ENCODE measurements around the gene MLN.

Gene MLN

GRCh38 chr6:33813990-33814985 is 10.5 kb upstream of the MLN start:
- DNase-seq, result no peak

- DNase-seq, result no peak
Observed at GRCh38 chr6:33813246-33813904, 9.6 kb upstream of the MLN start.

GRCh38 chr6:33812669-33813068 is 8.9 kb upstream of the MLN start:
- no peak for DNase-seq

- no peak for DNase-seq
Observed at GRCh38 chr6:33809594-33809993, 5.8 kb upstream of the MLN start.

GRCh38 chr6:33808641-33809180 is 4.9 kb upstream of the MLN start:
- DNase-seq, result no peak

GRCh38 chr6:33807606-33808005 is 3.8 kb upstream of the MLN start:
- DNase-seq, result no peak

GRCh38 chr6:33806841-33807240 is 3.0 kb upstream of the MLN start:
- no peak for DNase-seq

- no peak for DNase-seq
Observed at GRCh38 chr6:33802186-33802958, 1.4 kb downstream of the MLN start.

- no peak for DNase-seq
Observed at GRCh38 chr6:33801611-33802010, 2.2 kb downstream of the MLN start.

GRCh38 chr6:33800248-33800969 is 3.4 kb downstream of the MLN start:
- no peak for DNase-seq

- DNase-seq, result no peak
Observed at GRCh38 chr6:33799454-33800113, 4.2 kb downstream of the MLN start.

- no peak for DNase-seq
Observed at GRCh38 chr6:33798343-33798848, 5.4 kb downstream of the MLN start.

- no peak for DNase-seq
Observed at GRCh38 chr6:33797626-33798342, 6.0 kb downstream of the MLN start.

- no peak for DNase-seq
Observed at GRCh38 chr6:33794910-33795623, 8.7 kb downstream of the MLN start.

GRCh38 chr6:33792981-33793380 is 10.8 kb downstream of the MLN start:
- DNase-seq, result no peak

GRCh38 chr6:33791620-33792019 is 12.2 kb downstream of the MLN start:
- DNase-seq, result no peak

- no peak for DNase-seq
Observed at GRCh38 chr6:33790910-33791309, 12.9 kb downstream of the MLN start.

- DNase-seq, result no peak
Observed at GRCh38 chr6:33790379-33790778, 13.4 kb downstream of the MLN start.

GRCh38 chr6:33789550-33789895 is 14.3 kb downstream of the MLN start:
- DNase-seq, result no peak

Measured in NCI-H2107 (cell line).